ENCODE results near the gene PRPF6. TPM values are rescaled to one million over a fixed set of nuclear protein-coding genes. Genes with fewer than 3 reads are reported as not detected.

The PRPF6 gene
- total and polyA plus RNA-seq, 2 of the 13 experiments (the other 11 are each of a cell fraction or from before 2014, with no cell fraction given), result 63.7 to 101 TPM

GRCh38 chr20:64065062-64065973, 84.4 kb downstream of the PRPF6 start (continued):
- TF ChIP-seq ZNF318 (CRISPR knock-in tag; IDR thresholded peaks at IDR 0.05), result peak; percentile 95; the same call in 1 of the 2 replicates
- no peak for TF ChIP-seq NFRKB (IDR thresholded peaks at IDR 0.05)
- peak; percentile 35; the same call in 1 of the 2 replicates for TF ChIP-seq ZNF674 (CRISPR knock-in tag; IDR thresholded peaks at IDR 0.05; ENCODE audit: low read depth)
- TF ChIP-seq ZNF451 (CRISPR knock-in tag; IDR thresholded peaks at IDR 0.05), result peak; percentile 76; the same call in 1 of the 2 replicates
- TF ChIP-seq POLR2A (IDR thresholded peaks at IDR 0.05; ENCODE audit: insufficient read depth in 1 of 2, low read depth in 2 of 2, low read length in 2 of 2), result 0 out of 4 replicates have a peak, but pooled peaks of 1 of the 2 experiments have one; percentile 36
- 0 out of 2 replicates have a peak, but pooled peaks have one; percentile 19 for TF ChIP-seq MAZ (IDR thresholded peaks at IDR 0.05; ENCODE audit: borderline replicate concordance, low read depth, low read length)
- TF ChIP-seq MAZ (CRISPR knock-in tag; IDR thresholded peaks at IDR 0.05; ENCODE audit: low read depth), result peak; percentile 84
- TF ChIP-seq REST (IDR thresholded peaks at IDR 0.05; ENCODE audit: borderline replicate concordance in 1 of 2, low read depth in 1 of 2, low read length in 2 of 2), result no peak
- TF ChIP-seq HOXA5 (CRISPR knock-in tag; IDR thresholded peaks at IDR 0.05), result peak; percentile 32; the same call in 1 of the 2 replicates
- TF ChIP-seq RXRB (CRISPR knock-in tag; IDR thresholded peaks at IDR 0.05; ENCODE audit: borderline replicate concordance), result peak; percentile 78
- TF ChIP-seq ZSCAN12 (CRISPR knock-in tag; IDR thresholded peaks at IDR 0.05), result no peak
- 0 out of 2 replicates have a peak, but pooled peaks have one; percentile 38 for TF ChIP-seq ZNF362 (CRISPR knock-in tag; IDR thresholded peaks at IDR 0.05; ENCODE audit: borderline replicate concordance)
- no peak for TF ChIP-seq DNMT1 (CRISPR knock-in tag; IDR thresholded peaks at IDR 0.05)
- TF ChIP-seq KLF9 (CRISPR knock-in tag; IDR thresholded peaks at IDR 0.05; ENCODE audit: low read depth), result no peak
- TF ChIP-seq ZNF883 (CRISPR knock-in tag; IDR thresholded peaks at IDR 0.05; ENCODE audit: not compliant biosample characterization), result peak; percentile 92

Measured in HepG2 (cell line).